ENCODE results near the gene TRIM36.

TRIM36 gene

GRCh38 chr5:115096034-115096769, 73.5 kb downstream of the TRIM36 start:
- Histone ChIP-seq H3K27ac (no peak overlapping the region), H2AFZ (no peak overlapping the region), H3K4me1 (no peaks in the 10 kb centered on the region), H3K36me3 (ENCODE audit: control insufficient read depth, insufficient read depth, low read length) (no peaks in the 10 kb centered on the region), H3K4me3 (ENCODE audit: low read depth, low read length) (no peak overlapping the region), H3K79me2 (no peaks in the 10 kb centered on the region), H3K9ac (no peak overlapping the region), H3K4me2 (ENCODE audit: low read length) (no peak overlapping the region), H3K9me3 (ENCODE audit: control insufficient read depth, low read length) (no peaks in the 10 kb centered on the region), H3K27me3 (ENCODE audit: control insufficient read depth, insufficient read depth, low read length) (no peaks in the 10 kb centered on the region)
- no peak for TF ChIP-seq CTCF (IDR thresholded peaks at IDR 0.05)

- H3K4me1 ChIP-seq: no peaks in the 10 kb centered on the region
- H3K27ac ChIP-seq: no peak overlapping the region
- H2AFZ ChIP-seq: no peak overlapping the region
- H3K4me2 ChIP-seq (ENCODE audit: low read length): no peak overlapping the region
- no peaks in the 10 kb centered on the region for H3K9me3 ChIP-seq (ENCODE audit: control insufficient read depth, low read length)
- H3K79me2 ChIP-seq: no peaks in the 10 kb centered on the region
- no peak overlapping the region for H3K4me3 ChIP-seq (ENCODE audit: low read depth, low read length)
- H3K9ac ChIP-seq: no peak overlapping the region
- H3K27me3 ChIP-seq (ENCODE audit: control insufficient read depth, insufficient read depth, low read length): no peaks in the 10 kb centered on the region
- no peaks in the 10 kb centered on the region for H3K36me3 ChIP-seq (ENCODE audit: control insufficient read depth, insufficient read depth, low read length)
- no peak for TF ChIP-seq CTCF (IDR thresholded peaks at IDR 0.05)
These were observed 81.8 kb downstream of the TRIM36 start for GRCh38 chr5:115087951-115088350.

GRCh38 chr5:115086473-115086872, 83.2 kb downstream of the TRIM36 start:
- no peaks in the 10 kb centered on the region for H3K79me2 ChIP-seq
- no peak overlapping the region for H2AFZ ChIP-seq
- no peaks in the 10 kb centered on the region for H3K9me3 ChIP-seq (ENCODE audit: control insufficient read depth, low read length)
- H3K9ac ChIP-seq: no peak overlapping the region
- H3K4me2 ChIP-seq (ENCODE audit: low read length): no peak overlapping the region
- no peak overlapping the region for H3K27ac ChIP-seq
- H3K27me3 ChIP-seq (ENCODE audit: control insufficient read depth, insufficient read depth, low read length): no peaks in the 10 kb centered on the region
- H3K4me3 ChIP-seq (ENCODE audit: low read depth, low read length): no peak overlapping the region
- no peaks in the 10 kb centered on the region for H3K4me1 ChIP-seq
- H3K36me3 ChIP-seq (ENCODE audit: control insufficient read depth, insufficient read depth, low read length): no peaks in the 10 kb centered on the region
- TF ChIP-seq CTCF (IDR thresholded peaks at IDR 0.05): no peak

- no peaks in the 10 kb centered on the region for H3K27me3 ChIP-seq (ENCODE audit: control insufficient read depth, insufficient read depth, low read length)
- no peak overlapping the region for H3K4me2 ChIP-seq (ENCODE audit: low read length)
- H3K9me3 ChIP-seq (ENCODE audit: control insufficient read depth, low read length): no peaks in the 10 kb centered on the region
- H3K9ac ChIP-seq: no peak overlapping the region
- no peak overlapping the region for H2AFZ ChIP-seq
- H3K4me1 ChIP-seq: no peaks in the 10 kb centered on the region
- no peaks in the 10 kb centered on the region for H3K79me2 ChIP-seq
- no peaks in the 10 kb centered on the region for H3K36me3 ChIP-seq (ENCODE audit: control insufficient read depth, insufficient read depth, low read length)
- no peak for TF ChIP-seq CTCF (IDR thresholded peaks at IDR 0.05)
- H3K27ac ChIP-seq: no peak overlapping the region
- H3K4me3 ChIP-seq (ENCODE audit: low read depth, low read length): no peak overlapping the region
These were observed 85.4 kb downstream of the TRIM36 start for GRCh38 chr5:115084246-115084793.

All from parathyroid adenoma (tissue), 2 donors.